NT2/D1 (cell line): Measurements from ENCODE around the gene CARMIL1.

Source experiments
- DNase-seq: peaks from one replicate; pipeline ENCODE4 v3.0.0-alpha.2; 2011; ENCODE audit warnings: low read depth, low spot score
- H3K27me3 ChIP-seq: 2 replicates; pipeline ENCODE4 v1.6.0; 2011; ENCODE audit warnings: mild to moderate bottlenecking; ENCODE audit not compliant: insufficient read length, insufficient read depth
- H3K36me3 ChIP-seq: 2 replicates; pipeline ENCODE4 v1.6.1; 2011; ENCODE audit warnings: mild to moderate bottlenecking, low read length, mixed read lengths; ENCODE audit not compliant: insufficient read depth, insufficient read length
- H3K4me1 ChIP-seq: 2 replicates; pipeline ENCODE4 v1.5.1; 2011; ENCODE audit not compliant: insufficient read depth, insufficient read length
- H3K4me3 ChIP-seq: 2 replicates; pipeline ENCODE4 v1.5.1; 2011; ENCODE audit warnings: low read depth; ENCODE audit not compliant: insufficient read length
- H3K9ac ChIP-seq: 2 replicates; pipeline ENCODE4 v1.6.0; 2011; ENCODE audit warnings: low read depth; ENCODE audit not compliant: insufficient read length
- H3K9me3 ChIP-seq: 2 replicates; pipeline ENCODE4 v1.5.1; 2011; ENCODE audit warnings: mild to moderate bottlenecking, low read length; ENCODE audit not compliant: insufficient read depth
- SUZ12 ChIP-seq: IDR thresholded peaks from 2 replicates; pipeline ENCODE4 v1.6.1; 2011; ENCODE audit not compliant: insufficient read length, insufficient read depth; ENCODE audit errors: extremely low read depth
- YY1 ChIP-seq: IDR thresholded peaks from 2 replicates; pipeline ENCODE4 v1.6.1; 2011; ENCODE audit not compliant: insufficient read length, insufficient read depth
- ZNF274 ChIP-seq: IDR thresholded peaks from 2 replicates; pipeline ENCODE4 v1.6.1; 2011; ENCODE audit warnings: mild to moderate bottlenecking, low read depth, low read length

Gene CARMIL1

GRCh38 chr6:25388776-25389175 lies 109.6 kb downstream of the CARMIL1 start:
- DNase-seq, result no peak
- H3K27me3 ChIP-seq, result no peaks in the 10 kb centered on the region
- no peak overlapping the region for H3K4me3 ChIP-seq
- no peaks in the 10 kb centered on the region for H3K9me3 ChIP-seq
- no peak overlapping the region for H3K9ac ChIP-seq
- no peaks in the 10 kb centered on the region for H3K4me1 ChIP-seq
- no peaks in the 10 kb centered on the region for H3K36me3 ChIP-seq
- TF ChIP-seq YY1, result no peak
- no peak for TF ChIP-seq SUZ12
- no peak for TF ChIP-seq ZNF274

GRCh38 chr6:25389471-25389870 lies 110.3 kb downstream of the CARMIL1 start:
- H3K27me3 ChIP-seq, result no peaks in the 10 kb centered on the region
- TF ChIP-seq ZNF274 (no peak), SUZ12 (no peak), YY1 (no peak)
- DNase-seq, result no peak
- H3K9me3 ChIP-seq, result no peaks in the 10 kb centered on the region
- no peaks in the 10 kb centered on the region for H3K36me3 ChIP-seq
- no peak overlapping the region for H3K9ac ChIP-seq
- no peaks in the 10 kb centered on the region for H3K4me1 ChIP-seq
- H3K4me3 ChIP-seq, result no peak overlapping the region

GRCh38 chr6:25392372-25392771 lies 113.2 kb downstream of the CARMIL1 start:
- no peaks in the 10 kb centered on the region for H3K4me1 ChIP-seq
- H3K4me3 ChIP-seq, result no peak overlapping the region
- no peaks in the 10 kb centered on the region for H3K27me3 ChIP-seq
- DNase-seq, result no peak
- H3K36me3 ChIP-seq, result no peaks in the 10 kb centered on the region
- H3K9me3 ChIP-seq, result no peaks in the 10 kb centered on the region
- no peak overlapping the region for H3K9ac ChIP-seq
- TF ChIP-seq YY1 (no peak), SUZ12 (no peak), ZNF274 (no peak)

GRCh38 chr6:25395731-25396130 lies 116.6 kb downstream of the CARMIL1 start:
- Histone ChIP-seq H3K9ac (no peak overlapping the region), H3K4me1 (no peaks in the 10 kb centered on the region), H3K9me3 (no peaks in the 10 kb centered on the region), H3K27me3 (no peaks in the 10 kb centered on the region), H3K36me3 (no peaks in the 10 kb centered on the region), H3K4me3 (no peak overlapping the region)
- TF ChIP-seq SUZ12, result no peak
- TF ChIP-seq ZNF274, result no peak
- no peak for TF ChIP-seq YY1
- DNase-seq, result no peak

GRCh38 chr6:25397406-25397805 lies 118.2 kb downstream of the CARMIL1 start:
- TF ChIP-seq ZNF274 (no peak), YY1 (no peak), SUZ12 (no peak)
- DNase-seq, result no peak
- Histone ChIP-seq H3K4me3 (no peak overlapping the region), H3K36me3 (no peaks in the 10 kb centered on the region), H3K9ac (no peak overlapping the region), H3K27me3 (no peaks in the 10 kb centered on the region), H3K4me1 (no peaks in the 10 kb centered on the region), H3K9me3 (no peaks in the 10 kb centered on the region)

- no peak for TF ChIP-seq YY1
- TF ChIP-seq ZNF274, result no peak
- no peak for TF ChIP-seq SUZ12
- Histone ChIP-seq H3K9ac (no peak overlapping the region), H3K27me3 (no peaks in the 10 kb centered on the region), H3K9me3 (no peaks in the 10 kb centered on the region), H3K4me3 (no peak overlapping the region), H3K36me3 (no peaks in the 10 kb centered on the region), H3K4me1 (no peaks in the 10 kb centered on the region)
- DNase-seq, result no peak
Observed at GRCh38 chr6:25399885-25400284, 120.7 kb downstream of the CARMIL1 start.

GRCh38 chr6:25401711-25402110 lies 122.5 kb downstream of the CARMIL1 start:
- Histone ChIP-seq H3K27me3 (no peaks in the 10 kb centered on the region), H3K4me3 (no peak overlapping the region), H3K36me3 (no peaks in the 10 kb centered on the region), H3K4me1 (no peaks in the 10 kb centered on the region), H3K9ac (no peak overlapping the region), H3K9me3 (no peaks in the 10 kb centered on the region)
- no peak for TF ChIP-seq ZNF274
- no peak for TF ChIP-seq YY1
- no peak for TF ChIP-seq SUZ12
- DNase-seq, result no peak
